ENCODE data around the gene NBEAL2. TPM values are rescaled to one million over a fixed set of nuclear protein-coding genes. Genes with fewer than 3 reads are reported as not detected.

NBEAL2 gene
- total RNA-seq, 1 donor from 2014 or later = 115 TPM

DNA sequence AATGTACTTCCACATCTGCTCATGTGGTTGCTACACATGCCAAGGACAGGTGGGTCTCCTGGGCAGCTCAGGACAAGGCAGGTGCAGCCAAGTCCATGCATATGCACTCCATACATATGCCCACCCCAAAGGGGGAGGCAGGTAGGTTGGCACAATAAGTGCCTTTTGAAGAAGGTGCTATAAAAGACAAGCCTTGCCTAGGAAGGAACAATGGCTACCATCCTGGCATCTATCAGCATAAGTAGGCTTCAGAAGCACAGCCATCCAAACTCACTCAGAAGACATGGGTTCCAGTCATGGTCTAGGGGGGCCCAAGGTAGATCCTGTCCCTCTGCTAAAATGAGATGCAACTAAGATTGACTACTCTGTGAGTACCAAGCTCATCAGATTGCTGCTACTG lies 34.6 kb downstream of the NBEAL2 start:
- TF ChIP-seq, protein P1, sequence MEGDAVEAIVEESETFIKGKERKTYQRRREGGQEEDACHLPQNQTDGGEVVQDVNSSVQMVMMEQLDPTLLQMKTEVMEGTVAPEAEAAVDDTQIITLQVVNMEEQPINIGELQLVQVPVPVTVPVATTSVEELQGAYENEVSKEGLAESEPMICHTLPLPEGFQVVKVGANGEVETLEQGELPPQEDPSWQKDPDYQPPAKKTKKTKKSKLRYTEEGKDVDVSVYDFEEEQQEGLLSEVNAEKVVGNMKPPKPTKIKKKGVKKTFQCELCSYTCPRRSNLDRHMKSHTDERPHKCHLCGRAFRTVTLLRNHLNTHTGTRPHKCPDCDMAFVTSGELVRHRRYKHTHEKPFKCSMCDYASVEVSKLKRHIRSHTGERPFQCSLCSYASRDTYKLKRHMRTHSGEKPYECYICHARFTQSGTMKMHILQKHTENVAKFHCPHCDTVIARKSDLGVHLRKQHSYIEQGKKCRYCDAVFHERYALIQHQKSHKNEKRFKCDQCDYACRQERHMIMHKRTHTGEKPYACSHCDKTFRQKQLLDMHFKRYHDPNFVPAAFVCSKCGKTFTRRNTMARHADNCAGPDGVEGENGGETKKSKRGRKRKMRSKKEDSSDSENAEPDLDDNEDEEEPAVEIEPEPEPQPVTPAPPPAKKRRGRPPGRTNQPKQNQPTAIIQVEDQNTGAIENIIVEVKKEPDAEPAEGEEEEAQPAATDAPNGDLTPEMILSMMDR (conservative IDR thresholded peaks at IDR 0.05) = no peak
- peaks cover 23% of the 10 kb centered on the region for H3K36me3 Mint-ChIP-seq
- peaks cover 4% of the 10 kb centered on the region for H3K4me1 Mint-ChIP-seq (ENCODE audit: unreplicated experiment)
- peak overlapping the region; percentile 44 for H3K27ac Mint-ChIP-seq
- no peaks in the 10 kb centered on the region for H3K27me3 Mint-ChIP-seq
- no peak overlapping the region for H3K4me3 Mint-ChIP-seq
- DNase-seq (ENCODE audit: extremely low spot score, unreplicated experiment) = no peak
- no peaks in the 10 kb centered on the region for H3K9me3 Mint-ChIP-seq

DNA sequence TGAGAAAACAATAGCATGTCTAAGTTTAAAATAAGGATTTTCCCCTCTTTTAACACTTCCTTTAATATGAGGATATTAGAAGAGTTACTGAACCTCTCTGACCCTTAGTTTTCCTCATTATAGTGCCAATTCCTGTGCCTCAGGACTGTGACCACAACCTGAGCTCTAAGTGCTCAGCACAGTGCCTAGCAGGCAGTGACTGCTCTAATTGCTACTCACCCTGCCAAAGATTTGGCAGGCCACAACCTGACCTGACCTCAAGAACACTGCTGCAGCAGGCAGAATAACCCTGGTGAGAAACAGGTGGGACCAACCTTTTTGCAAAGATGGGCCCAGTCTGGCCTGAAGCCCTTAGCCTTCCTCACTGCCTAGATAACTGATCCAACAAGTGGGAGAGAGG lies 35.7 kb downstream of the NBEAL2 start:
- no peak for DNase-seq (ENCODE audit: extremely low spot score, unreplicated experiment)

DNA sequence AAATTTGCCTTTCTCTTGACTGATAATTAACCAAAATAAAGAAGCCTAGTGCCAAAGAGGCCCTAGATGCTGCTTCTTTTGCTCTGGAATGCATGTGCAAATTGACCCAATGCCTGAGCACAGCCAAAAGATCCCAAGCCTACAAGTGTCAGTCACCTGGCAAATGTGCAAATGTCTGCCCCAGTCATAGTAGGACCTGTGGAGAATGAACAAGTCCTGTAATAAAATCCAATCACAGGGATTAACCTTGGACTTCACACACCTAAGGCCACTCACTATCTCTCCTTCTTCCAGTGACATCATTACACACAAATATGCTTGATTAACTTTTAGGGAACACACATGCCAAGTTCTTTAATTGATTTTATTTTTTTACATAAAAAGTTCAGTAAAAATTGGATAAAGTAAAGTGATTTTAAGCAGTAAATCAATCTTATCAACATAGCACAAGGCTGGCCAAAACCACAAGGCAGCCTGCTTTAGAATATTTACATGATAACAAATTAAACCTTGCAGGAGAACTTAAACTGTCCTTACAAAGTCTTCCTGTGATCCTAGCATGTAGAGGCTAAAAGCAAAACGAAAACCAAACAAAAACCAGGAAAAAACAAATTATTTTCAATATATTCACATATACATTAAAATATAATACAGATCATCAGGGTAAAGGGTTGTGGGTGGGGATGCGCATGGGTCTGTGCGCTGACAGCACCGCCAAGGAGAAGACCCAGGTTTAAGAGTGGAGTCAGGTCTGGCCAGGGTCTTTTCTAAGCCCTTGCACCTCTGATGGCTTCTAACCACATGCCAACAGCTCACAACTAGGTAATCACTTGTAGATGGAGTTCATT lies 36.8 kb downstream of the NBEAL2 start:
- H3K4me3 Mint-ChIP-seq = no peak overlapping the region
- H3K9me3 Mint-ChIP-seq = no peaks in the 10 kb centered on the region
- peaks cover 30% of the 10 kb centered on the region for H3K36me3 Mint-ChIP-seq
- peak overlapping the region; percentile 69 for H3K27ac Mint-ChIP-seq
- TF ChIP-seq, protein P1 (conservative IDR thresholded peaks at IDR 0.05) = no peak
- no peaks in the 10 kb centered on the region for H3K4me1 Mint-ChIP-seq (ENCODE audit: unreplicated experiment)
- no peak for DNase-seq (ENCODE audit: extremely low spot score, unreplicated experiment)
- no peaks in the 10 kb centered on the region for H3K27me3 Mint-ChIP-seq

More for the DNA sequence above, 35.7 kb downstream of the NBEAL2 start:
- no peaks in the 10 kb centered on the region for H3K27me3 Mint-ChIP-seq
- TF ChIP-seq, protein P1 (conservative IDR thresholded peaks at IDR 0.05) = no peak
- H3K4me1 Mint-ChIP-seq (ENCODE audit: unreplicated experiment) = peaks cover under 1% of the 10 kb centered on the region
- H3K4me3 Mint-ChIP-seq = no peak overlapping the region
- H3K9me3 Mint-ChIP-seq = no peaks in the 10 kb centered on the region
- peak overlapping the region; percentile 55 for H3K27ac Mint-ChIP-seq
- peaks cover 26% of the 10 kb centered on the region for H3K36me3 Mint-ChIP-seq

DNA sequence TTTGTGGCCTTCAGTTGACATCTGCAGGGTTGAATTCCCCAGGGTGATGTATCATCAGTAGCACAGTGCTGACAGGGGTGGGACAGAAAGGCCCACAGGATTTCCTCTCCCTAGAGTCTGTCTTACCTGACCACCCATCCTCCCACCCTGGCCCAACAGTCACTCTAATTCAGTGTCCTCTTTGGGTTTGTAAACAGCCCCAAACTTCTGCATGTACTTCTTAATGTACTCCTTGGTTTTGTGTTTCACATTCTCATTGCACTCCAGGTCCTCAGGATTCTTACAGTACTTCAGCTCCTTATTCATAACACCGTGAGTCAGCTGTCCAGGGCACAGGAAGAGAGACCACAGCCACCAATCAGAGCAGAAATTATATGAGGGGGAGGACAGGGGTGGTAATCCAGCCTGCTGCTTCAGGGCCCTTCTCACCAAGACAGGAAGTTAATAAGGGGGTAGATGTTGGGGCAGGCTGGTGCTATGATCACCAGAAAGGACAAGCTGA lies 37.5 kb downstream of the NBEAL2 start:
- H3K27me3 Mint-ChIP-seq = no peaks in the 10 kb centered on the region
- no peak overlapping the region for H3K4me3 Mint-ChIP-seq
- TF ChIP-seq, protein P1 (conservative IDR thresholded peaks at IDR 0.05) = no peak
- no peak for DNase-seq (ENCODE audit: extremely low spot score, unreplicated experiment)
- no peaks in the 10 kb centered on the region for H3K9me3 Mint-ChIP-seq
- H3K36me3 Mint-ChIP-seq = peaks cover 30% of the 10 kb centered on the region
- H3K27ac Mint-ChIP-seq = peak overlapping the region; percentile 69
- H3K4me1 Mint-ChIP-seq (ENCODE audit: unreplicated experiment) = no peaks in the 10 kb centered on the region

DNA sequence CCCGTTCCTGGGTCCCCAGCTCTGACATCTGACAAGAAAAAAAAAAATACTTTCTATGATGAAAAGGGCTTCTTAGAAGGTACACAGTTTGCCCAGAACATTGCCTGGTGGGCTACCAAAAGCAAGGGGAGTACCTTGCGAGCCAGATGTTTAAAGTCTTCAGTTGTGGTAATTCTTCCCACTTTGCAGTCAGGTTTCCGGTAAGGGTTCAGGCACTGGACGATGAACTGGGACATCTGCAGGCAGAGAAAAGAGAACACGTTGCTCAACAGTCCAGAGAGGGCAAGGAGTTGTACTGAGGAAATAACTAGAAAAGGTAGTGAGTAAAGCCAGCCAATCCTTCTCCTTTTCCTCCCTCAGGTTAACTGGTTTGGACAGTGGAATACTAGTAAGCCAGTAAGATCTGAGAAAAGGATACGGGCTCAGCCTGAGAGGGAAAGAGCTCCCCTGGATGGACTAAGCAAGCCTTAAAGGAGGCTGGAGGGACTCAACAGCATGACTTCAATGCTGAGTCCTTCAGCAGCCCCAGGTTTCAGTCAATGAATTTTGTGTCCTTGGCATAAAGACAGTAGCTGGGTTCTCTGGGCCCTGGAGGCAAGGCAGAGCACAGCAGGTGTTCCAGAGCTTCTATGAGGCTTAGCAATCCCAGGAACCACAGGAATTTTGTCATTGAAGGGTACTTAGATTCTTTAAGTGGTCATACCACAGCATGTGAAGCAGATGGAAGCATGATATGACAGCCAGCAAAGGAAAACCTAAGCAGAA lies 38.2 kb downstream of the NBEAL2 start:
- Mint-ChIP-seq H3K27ac (no peak overlapping the region), H3K27me3 (no peaks in the 10 kb centered on the region), H3K36me3 (peaks cover 30% of the 10 kb centered on the region), H3K4me1 (ENCODE audit: unreplicated experiment) (no peaks in the 10 kb centered on the region), H3K9me3 (no peaks in the 10 kb centered on the region), H3K4me3 (no peak overlapping the region)
- TF ChIP-seq, protein P1 (conservative IDR thresholded peaks at IDR 0.05) = no peak
- no peak for DNase-seq (ENCODE audit: extremely low spot score, unreplicated experiment)
